ENCODE results near the gene IRF4.

GRCh38 chr6:451847-452246 is 60.3 kb downstream of the IRF4 start:
- no peak for TF ChIP-seq CTCF (IDR thresholded peaks at IDR 0.05; ENCODE audit: low read depth, low read length)
- TF ChIP-seq MAX (IDR thresholded peaks at IDR 0.05; ENCODE audit: low read depth, low read length), result no peak
- no peak for TF ChIP-seq MYC (IDR thresholded peaks at IDR 0.05; ENCODE audit: low read depth, low read length)
- TF ChIP-seq POLR2A (IDR thresholded peaks at IDR 0.05; ENCODE audit: extremely low read depth, insufficient read length), result no peak

All from NB4 (cell line).